ENCODE results near the gene GTF3C4.

- TF ChIP-seq EZH2phosphoT487 (IDR thresholded peaks at IDR 0.05; ENCODE audit: borderline replicate concordance, low read length): no peak
- no peak for TF ChIP-seq CTCF (IDR thresholded peaks at IDR 0.05; ENCODE audit: low read depth, low read length, poor library complexity, severe bottlenecking)
Observed at GRCh38 chr9:132721661-132722060, 51.4 kb downstream of the GTF3C4 start.
